Activated naive CD8-positive, alpha-beta T cell treated with anti-CD3 and anti-CD28 coated beads, Interleukin-2, amount 50 U/mL, for 16 hours (primary cell): ENCODE measurements around the gene DRAP1.

ENCODE experiments used
- DNase-seq: peaks from one replicate; pipeline ENCODE4 v3.0.0-alpha.2; 2020; ENCODE audit warnings: low read depth, low spot score

DRAP1 gene

DNA sequence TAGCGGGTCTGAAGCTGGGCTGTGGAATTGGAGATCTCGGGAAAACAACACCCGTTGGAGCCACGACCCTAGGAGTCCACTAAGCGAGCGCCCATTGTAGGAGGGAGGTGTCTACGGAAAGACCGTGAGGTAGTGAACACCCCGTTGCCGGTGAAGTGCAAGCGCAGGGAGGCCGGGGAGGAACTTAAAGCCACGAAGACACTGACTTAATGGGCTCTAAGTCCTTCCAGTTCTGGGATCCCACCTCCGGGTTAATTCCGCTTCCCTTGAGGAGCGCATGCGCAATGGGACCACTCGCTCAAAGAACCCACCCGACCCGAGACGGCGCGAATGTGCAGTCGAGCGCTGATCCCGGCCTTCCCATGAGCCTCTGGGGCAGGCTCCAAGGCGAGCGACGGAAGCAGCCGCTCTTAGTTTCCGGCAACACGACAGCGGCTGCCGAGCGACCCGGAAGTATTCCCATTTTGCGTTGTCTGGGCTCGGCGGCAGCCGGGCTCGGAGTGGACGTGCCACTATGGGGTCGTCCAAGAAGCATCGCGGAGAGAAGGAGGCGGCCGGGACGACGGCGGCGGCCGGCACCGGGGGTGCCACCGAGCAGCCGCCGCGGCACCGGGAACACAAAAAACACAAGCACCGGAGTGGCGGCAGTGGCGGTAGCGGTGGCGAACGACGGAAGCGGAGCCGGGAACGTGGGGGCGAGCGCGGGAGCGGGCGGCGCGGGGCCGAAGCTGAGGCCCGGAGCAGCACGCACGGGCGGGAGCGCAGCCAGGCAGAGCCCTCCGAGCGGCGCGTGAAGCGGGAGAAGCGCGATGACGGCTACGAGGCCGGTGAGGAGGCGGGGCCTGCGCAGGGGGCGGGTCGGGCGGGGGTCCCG, 42.3 kb downstream of the DRAP1 start, which contains the start of gene SART1:
Gene SART1, plus strand, starts transcription at position 468 of the 874 bp plus-strand sequence. Its CDS starts 47 bp downstream, at position 515.
- DNase-seq = peak; percentile 91

DNA sequence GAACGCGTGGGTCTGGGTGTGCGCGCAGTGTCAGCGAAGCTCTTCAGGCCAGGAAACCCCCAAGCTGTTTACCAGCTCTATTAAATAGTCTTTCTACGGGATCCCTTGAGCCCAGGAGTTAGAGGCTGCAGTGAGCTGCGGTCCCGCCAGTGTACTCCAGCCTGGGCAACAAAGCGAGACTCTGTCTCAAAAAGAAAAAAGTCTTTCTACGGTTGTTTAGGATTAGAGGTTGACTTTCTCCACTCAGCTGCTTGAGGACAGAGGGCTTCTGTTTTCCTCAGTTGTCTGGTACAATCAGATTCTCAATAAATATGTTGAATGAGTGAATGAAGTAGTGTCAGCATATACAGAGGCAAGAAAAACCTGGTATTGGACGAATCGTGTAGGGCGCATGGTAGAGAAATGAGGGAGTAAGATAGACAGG, 42.9 kb downstream of the DRAP1 start:
- DNase-seq = no peak

DNA sequence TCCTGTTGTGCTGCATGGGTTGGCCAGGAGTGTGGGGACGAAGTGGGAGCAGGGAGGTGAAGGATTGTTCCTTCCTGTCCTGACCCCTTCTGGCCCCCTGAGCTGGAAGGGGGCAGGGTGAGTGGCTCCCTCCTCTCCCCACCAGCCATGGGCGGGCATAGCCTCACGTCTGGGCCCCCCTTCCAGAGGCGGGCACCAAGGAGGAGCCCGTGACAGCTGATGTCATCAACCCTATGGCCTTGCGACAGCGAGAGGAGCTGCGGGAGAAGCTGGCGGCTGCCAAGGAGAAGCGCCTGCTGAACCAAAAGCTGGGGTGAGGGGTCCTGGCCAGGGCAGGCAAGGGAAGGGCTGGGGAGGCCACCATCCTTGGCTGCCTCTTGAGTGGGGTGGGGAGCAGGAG, 45.7 kb downstream of the DRAP1 start:
- no peak for DNase-seq

DNA sequence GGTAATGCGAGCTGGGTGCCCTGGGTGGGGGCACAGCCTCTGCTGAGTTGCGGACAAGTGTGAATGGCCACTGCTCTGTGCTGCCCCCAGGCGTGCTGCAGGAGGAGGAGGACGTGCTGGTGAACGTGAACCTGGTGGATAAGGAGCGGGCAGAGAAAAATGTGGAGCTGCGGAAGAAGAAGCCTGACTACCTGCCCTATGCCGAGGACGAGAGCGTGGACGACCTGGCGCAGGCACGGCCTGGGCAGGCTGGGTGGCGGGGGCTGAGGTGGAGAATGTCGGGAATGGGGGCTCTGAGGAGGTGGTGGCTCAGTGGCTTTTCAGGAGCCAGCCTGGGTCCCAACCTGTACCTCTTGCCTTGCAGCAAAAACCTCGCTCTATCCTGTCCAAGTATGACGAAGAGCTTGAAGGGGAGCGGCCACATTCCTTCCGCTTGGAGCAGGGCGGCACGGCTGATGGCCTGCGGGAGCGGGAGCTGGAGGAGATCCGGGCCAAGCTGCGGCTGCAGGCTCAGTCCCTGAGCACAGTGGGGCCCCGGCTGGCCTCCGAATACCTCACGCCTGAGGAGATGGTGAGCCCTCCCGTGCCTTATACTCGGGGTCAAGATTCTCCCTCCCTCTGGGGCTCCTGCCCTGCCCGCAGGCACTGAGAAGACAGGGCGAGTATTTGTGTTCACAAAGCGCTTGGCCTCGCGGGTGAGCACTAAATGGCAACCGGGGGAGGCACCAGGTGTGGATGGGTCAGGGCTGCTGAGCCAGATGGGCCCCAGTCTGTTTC, 46.9 kb downstream of the DRAP1 start:
- no peak for DNase-seq

DNA sequence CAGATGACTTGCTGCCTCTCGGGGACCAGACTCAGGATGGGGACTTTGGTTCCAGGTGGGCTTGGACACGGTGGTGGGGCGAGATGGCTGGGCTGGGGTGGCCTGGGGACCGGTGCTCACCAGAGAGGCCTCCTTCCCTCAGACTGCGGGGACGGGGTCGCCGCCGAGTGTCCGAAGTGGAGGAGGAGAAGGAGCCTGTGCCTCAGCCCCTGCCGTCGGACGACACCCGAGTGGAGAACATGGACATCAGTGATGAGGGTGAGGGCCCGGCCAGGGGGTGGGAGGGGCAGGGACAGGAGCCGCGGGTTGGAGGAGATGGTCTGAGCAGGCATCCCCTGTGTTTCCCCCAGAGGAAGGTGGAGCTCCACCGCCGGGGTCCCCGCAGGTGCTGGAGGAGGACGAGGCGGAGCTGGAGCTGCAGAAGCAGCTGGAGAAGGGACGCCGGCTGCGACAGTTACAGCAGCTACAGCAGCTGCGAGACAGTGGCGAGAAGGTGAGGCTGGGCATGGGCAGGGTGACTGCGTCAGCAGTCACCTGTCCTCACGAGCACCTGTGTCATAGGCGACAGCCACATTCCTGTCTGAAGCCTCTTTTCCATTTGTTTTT, 48.2 kb downstream of the DRAP1 start:
- DNase-seq = no peak

DNA sequence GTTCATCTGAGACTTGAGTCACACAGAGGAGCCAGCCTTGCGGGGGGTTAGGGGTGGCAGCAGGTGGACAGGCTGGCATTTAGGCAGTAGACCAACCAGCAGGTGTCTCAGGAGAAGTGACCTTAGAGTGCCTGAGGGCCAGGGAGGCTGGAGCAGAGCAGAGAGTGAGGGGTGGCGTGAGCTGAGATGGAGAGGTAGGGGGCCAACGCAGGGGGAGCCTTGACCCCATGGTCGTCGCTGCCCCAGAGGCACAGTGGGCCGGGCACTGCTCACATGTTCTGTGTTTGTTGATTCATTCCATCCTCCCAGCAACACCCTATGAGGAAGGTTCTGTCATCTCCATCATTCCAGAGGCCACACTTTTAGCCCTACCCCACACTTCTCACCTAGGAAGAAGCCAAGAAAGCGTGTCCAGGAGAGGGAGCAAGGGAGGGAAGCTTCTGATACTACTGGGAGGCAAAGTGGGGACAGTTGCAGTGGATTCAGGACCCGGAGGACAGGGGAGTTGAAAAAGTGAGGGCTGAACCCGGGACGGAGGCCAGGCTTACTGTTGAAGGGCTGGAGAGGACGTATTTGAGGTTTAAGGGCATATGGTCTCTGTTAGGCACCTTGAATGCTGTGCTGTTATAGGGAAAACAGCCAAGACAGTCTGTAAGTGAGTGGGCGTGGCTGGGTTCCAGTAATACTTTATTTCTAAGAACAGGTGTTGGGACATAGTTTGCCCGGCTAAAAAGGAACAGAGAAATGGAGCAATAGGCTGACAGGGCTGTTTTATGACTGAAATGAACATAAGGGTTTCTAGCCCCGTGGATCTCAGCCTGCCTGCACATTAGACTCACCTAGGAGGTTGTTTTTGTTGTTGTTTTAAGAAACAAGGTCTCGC, 49.6 kb downstream of the DRAP1 start:
- DNase-seq = no peak
